WTC11 (cell line): ENCODE measurements around the gene SYS1. TPM values are rescaled to one million over a fixed set of nuclear protein-coding genes. Genes with fewer than 3 reads are reported as not detected.

Experiments
- ATAC-seq: fragments of 200-7000 bp; cut with Tn5 transposase; 2 replicates; pipeline ENCODE4 v1.10.0; 2021; ENCODE audit warnings: mild to moderate bottlenecking, moderate library complexity
- CTCF ChIA-PET: fragments of 300-600 bp; sonication (Branson Sonifier 250); formaldehyde crosslinking; loops from one replicate; lab custom pipeline; 2021; ENCODE audit warnings: antibody characterized with exemption; lab: Charles Lee
- POLR2A ChIA-PET: fragments of 350-600 bp; sonication (Branson Sonifier 250); formaldehyde crosslinking; loops from one replicate; lab custom pipeline; 2021; ENCODE audit warnings: antibody characterized with exemption; lab: Charles Lee
- DNase-seq: peaks from one replicate; pipeline ENCODE4 v3.0.0; 2021; ENCODE audit warnings: low spot score
- H3K27ac Mint-ChIP-seq: 2 replicates; pipeline ENCODE4 v1.8.0; 2021; ENCODE audit warnings: mixed read lengths
- H3K27me3 Mint-ChIP-seq: 2 replicates; pipeline ENCODE4 v1.8.0; 2021; ENCODE audit warnings: low read depth, mild to moderate bottlenecking, moderate library complexity, mixed read lengths
- H3K36me3 Mint-ChIP-seq: 2 replicates; pipeline ENCODE4 v1.8.0; 2021; ENCODE audit warnings: mixed read lengths
- H3K4me1 Mint-ChIP-seq: 2 replicates; pipeline ENCODE4 v1.8.0; 2022; ENCODE audit warnings: mixed read lengths
- H3K4me3 Mint-ChIP-seq: 2 replicates; pipeline ENCODE4 v1.8.0; 2021; ENCODE audit warnings: mild to moderate bottlenecking, moderate library complexity, mixed read lengths
- H3K9me3 Mint-ChIP-seq: 2 replicates; pipeline ENCODE4 v1.8.0; 2021; ENCODE audit warnings: mixed read lengths
- AFF4 ChIP-seq: sonication (generic); formaldehyde crosslinking; IDR thresholded peaks from 2 replicates; pipeline ENCODE4 v1.8.1; 2023; ENCODE audit warnings: mild to moderate bottlenecking, missing genetic modification reagents, borderline replicate concordance
- CBFB ChIP-seq: sonication (generic); formaldehyde crosslinking; IDR thresholded peaks from 2 replicates; pipeline ENCODE4 v1.8.1; 2022; ENCODE audit warnings: mild to moderate bottlenecking, low read depth, missing genetic modification reagents
- CREM ChIP-seq: sonication (generic); formaldehyde crosslinking; IDR thresholded peaks from 2 replicates; pipeline ENCODE4 v1.8.1; 2022; ENCODE audit warnings: mild to moderate bottlenecking, missing genetic modification reagents, moderate library complexity
- ERG ChIP-seq: fragments of 250-450 bp; sonication (Bioruptor Pico); IDR thresholded peaks from 2 replicates; pipeline ENCODE4 v1.8.0; 2021; ENCODE audit warnings: mild to moderate bottlenecking
- FOXJ3 ChIP-seq: sonication (generic); formaldehyde crosslinking; IDR thresholded peaks from 2 replicates; pipeline ENCODE4 v1.9.0; 2021; ENCODE audit warnings: missing genetic modification reagents, mild to moderate bottlenecking, borderline replicate concordance
- GABPB1 ChIP-seq: sonication (generic); formaldehyde crosslinking; IDR thresholded peaks from 2 replicates; pipeline ENCODE4 v1.8.1; 2023; ENCODE audit warnings: mild to moderate bottlenecking, missing genetic modification reagents
- GTF2I ChIP-seq: fragments of 250-450 bp; sonication (Bioruptor Pico); conservative IDR thresholded peaks from 2 replicates; pipeline ENCODE4 v1.4.0; 2021; ENCODE audit warnings: mild to moderate bottlenecking
- KAT7 ChIP-seq: sonication (generic); formaldehyde crosslinking; IDR thresholded peaks from 2 replicates; pipeline ENCODE4 v1.8.1; 2023; ENCODE audit warnings: missing genetic modification reagents, mild to moderate bottlenecking, borderline replicate concordance
- MYBL2 ChIP-seq: sonication (generic); formaldehyde crosslinking; IDR thresholded peaks from 2 replicates; pipeline ENCODE4 v1.8.1; 2023; ENCODE audit warnings: mild to moderate bottlenecking, moderate library complexity, missing genetic modification reagents
- NR2C2 ChIP-seq: sonication (generic); formaldehyde crosslinking; IDR thresholded peaks from 2 replicates; pipeline ENCODE4 v1.8.0; 2022; ENCODE audit warnings: mild to moderate bottlenecking, missing genetic modification reagents
- PRRX2 ChIP-seq: fragments of 250-450 bp; sonication (Bioruptor Pico); IDR thresholded peaks from 2 replicates; pipeline ENCODE4 v1.8.0; 2021; ENCODE audit warnings: mild to moderate bottlenecking
- TCF7 ChIP-seq: sonication (generic); formaldehyde crosslinking; IDR thresholded peaks from 2 replicates; pipeline ENCODE4 v1.8.0; 2022; ENCODE audit warnings: mild to moderate bottlenecking, low read depth, missing genetic modification reagents, moderate library complexity
- TP53 ChIP-seq: sonication (generic); formaldehyde crosslinking; IDR thresholded peaks from 2 replicates; pipeline ENCODE4 v1.8.1; 2023; ENCODE audit warnings: mild to moderate bottlenecking, missing genetic modification reagents
- ZNF263 ChIP-seq: sonication (generic); formaldehyde crosslinking; IDR thresholded peaks from 2 replicates; pipeline ENCODE4 v1.8.1; 2022; ENCODE audit warnings: low read depth, mild to moderate bottlenecking, moderate library complexity, missing genetic modification reagents
- ZNF317 ChIP-seq: sonication (generic); formaldehyde crosslinking; IDR thresholded peaks from 2 replicates; pipeline ENCODE4 v1.8.1; 2023; ENCODE audit warnings: low read depth, mild to moderate bottlenecking, moderate library complexity, missing genetic modification reagents, borderline replicate concordance
- ZNF396 ChIP-seq: fragments of 250-450 bp; sonication (Bioruptor Pico); IDR thresholded peaks from 2 replicates; pipeline ENCODE4 v1.8.0; 2021; ENCODE audit warnings: mild to moderate bottlenecking, moderate library complexity, borderline replicate concordance
- ZNF416 ChIP-seq: fragments of 250-450 bp; sonication (Bioruptor Pico); IDR thresholded peaks from 2 replicates; pipeline ENCODE4 v1.9.0; 2021; ENCODE audit warnings: mild to moderate bottlenecking, inconsistent platforms
- ZSCAN18 ChIP-seq: fragments of 250-450 bp; sonication (Bioruptor Pico); IDR thresholded peaks from 2 replicates; pipeline ENCODE4 v2.1.2; 2022; ENCODE audit warnings: mild to moderate bottlenecking, moderate library complexity
- total RNA-seq: library from RNA; stranded (reverse); gene quantifications from 3 replicates; pipeline ENCODE4 v1.2.3, GENCODE V29; 2021
- TF ChIP-seq, protein P1 (sequence below): fragments of 250-450 bp; sonication (Bioruptor Pico); conservative IDR thresholded peaks from 2 replicates; pipeline ENCODE4 v1.9.0; 2021; ENCODE audit warnings: mild to moderate bottlenecking

The SYS1 gene
- total RNA-seq, 1 experiment from 2014 or later, result 16.4 TPM

- H3K4me3 Mint-ChIP-seq, result no peak overlapping the region
- ATAC-seq, result no peak
- ChIA-PET POLR2A (no interaction called here), CTCF (interaction anchor here (1.1 to 1.4 kb wide), 2 partner anchors 21 to 56 kb away, joined by 4 to 8 read pairs; no protein-coding TSS in a partner anchor)
- no peaks in the 10 kb centered on the region for H3K27me3 Mint-ChIP-seq
- no peak for DNase-seq
- no peak for TF ChIP-seq NR2C2 (CRISPR knock-in tag)
- H3K4me1 Mint-ChIP-seq, result no peaks in the 10 kb centered on the region
- H3K27ac Mint-ChIP-seq, result no peak overlapping the region
- H3K36me3 Mint-ChIP-seq, result peaks cover 2% of the 10 kb centered on the region; the same call in 1 of the 2 replicates
- H3K9me3 Mint-ChIP-seq, result peaks cover 16% of the 10 kb centered on the region
Measured at GRCh38 chr20:45394221-45395113, 31.5 kb downstream of the SYS1 start.

- ChIA-PET CTCF (interaction anchor here (1.1 to 1.4 kb wide), 2 partner anchors 21 to 55 kb away, joined by 4 to 8 read pairs; no protein-coding TSS in a partner anchor), POLR2A (no interaction called here)
- ATAC-seq (no peak; the same call in 1 of the 2 replicates), DNase-seq (no peak)
- Mint-ChIP-seq H3K27ac (no peak overlapping the region), H3K9me3 (peaks cover 22% of the 10 kb centered on the region), H3K4me3 (no peak overlapping the region), H3K36me3 (peaks cover 8% of the 10 kb centered on the region), H3K4me1 (no peaks in the 10 kb centered on the region), H3K27me3 (peaks cover 6% of the 10 kb centered on the region)
- TF ChIP-seq KAT7 (CRISPR knock-in tag) (no peak), FOXJ3 (CRISPR knock-in tag) (no peak), CREM (no peak), MYBL2 (CRISPR knock-in tag) (no peak), ZNF396 (CRISPR knock-in tag) (no peak), ZSCAN18 (no peak), CBFB (CRISPR knock-in tag) (no peak), GABPB1 (CRISPR knock-in tag) (no peak), ZNF263 (no peak), TCF7 (CRISPR knock-in tag) (no peak), AFF4 (CRISPR knock-in tag) (no peak), ERG (CRISPR knock-in tag) (no peak), GTF2I (CRISPR knock-in tag) (no peak), NR2C2 (CRISPR knock-in tag) (no peak), ZNF416 (CRISPR knock-in tag) (no peak), ZNF317 (CRISPR knock-in tag) (no peak), PRRX2 (no peak), TP53 (CRISPR knock-in tag) (no peak)
- TF ChIP-seq, protein P1, sequence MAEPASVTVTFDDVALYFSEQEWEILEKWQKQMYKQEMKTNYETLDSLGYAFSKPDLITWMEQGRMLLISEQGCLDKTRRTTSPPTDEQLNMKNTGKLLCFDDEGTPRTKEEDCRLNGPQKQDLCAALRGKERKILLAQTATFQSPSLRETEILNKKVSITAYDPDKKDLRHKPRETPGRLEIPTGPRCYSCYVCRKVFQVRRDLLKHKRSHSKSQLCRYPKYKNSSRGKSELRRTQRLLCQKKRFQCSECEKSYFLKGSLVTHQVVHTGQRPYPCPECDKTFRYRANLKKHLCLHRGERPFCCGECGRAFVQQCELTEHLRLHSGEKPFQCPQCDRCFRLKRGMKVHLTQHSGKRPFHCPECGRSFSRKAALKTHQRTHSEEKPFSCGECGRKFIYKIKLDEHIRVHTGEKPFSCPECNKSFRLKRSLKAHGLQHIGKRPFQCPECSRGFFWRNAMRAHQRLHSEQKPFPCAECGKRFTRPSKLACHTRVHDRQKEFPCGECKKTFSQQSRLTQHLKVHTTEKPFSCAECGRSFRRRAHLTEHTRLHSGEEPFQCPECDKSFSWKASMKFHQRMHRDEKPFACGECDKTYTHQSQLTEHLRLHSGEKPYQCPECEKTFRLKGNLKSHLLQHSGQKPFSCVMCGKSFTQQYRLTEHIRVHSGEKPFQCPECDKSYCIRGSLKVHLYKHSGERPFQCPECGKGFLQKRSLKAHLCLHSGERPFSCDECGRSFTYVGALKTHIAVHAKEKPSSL (CRISPR knock-in tag), result no peak
Measured at GRCh38 chr20:45395114-45395415, 32.1 kb downstream of the SYS1 start.
